Measurements from ENCODE around the gene DNAH2. TPM values are rescaled to one million over a fixed set of nuclear protein-coding genes. Genes with fewer than 3 reads are reported as not detected.

The DNAH2 gene
- total and polyA plus RNA-seq, 2 of the 8 experiments (the other 6 are each of a cell fraction or from before 2014, with no cell fraction given): 0.13 to 0.18 TPM

DNA sequence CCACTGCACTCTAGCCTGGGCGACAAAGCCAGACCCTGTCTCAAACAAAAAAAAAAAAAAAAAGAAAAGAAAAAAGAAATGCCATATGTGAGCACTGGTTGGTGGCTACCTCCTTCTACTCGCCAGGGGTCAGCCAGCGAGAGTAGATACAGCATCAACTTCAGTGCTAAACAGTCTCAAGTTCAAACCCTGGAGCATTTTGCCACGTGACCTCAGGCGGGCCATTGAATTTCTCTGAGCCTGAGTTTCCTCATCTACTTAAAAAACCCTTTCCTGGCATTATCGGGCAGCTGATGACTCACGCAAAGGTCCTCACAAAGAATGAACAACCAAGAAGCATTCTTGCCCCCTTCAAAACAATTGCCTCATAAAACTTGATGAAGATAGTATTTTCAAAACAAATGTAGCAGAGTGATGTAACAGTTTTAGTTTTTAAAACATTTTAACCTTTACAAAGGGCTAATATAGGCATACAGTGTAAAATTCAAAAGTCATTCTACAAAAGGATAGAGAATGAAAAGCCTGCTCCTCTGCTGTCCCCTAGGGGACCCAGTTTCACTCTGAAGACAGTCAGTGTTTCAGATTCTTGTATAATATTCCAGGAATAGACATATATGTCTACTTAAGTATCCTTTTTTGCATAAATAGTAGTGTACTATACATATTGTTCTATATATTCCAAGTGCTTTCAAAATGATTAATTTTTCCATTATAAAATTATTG is 28.4 kb downstream of the DNAH2 start:
- DNase-seq (ENCODE audit: low read depth in 1 of 2, low spot score in 2 of 2) (no peak), FAIRE-seq (no peak)
- Histone ChIP-seq H3K23ac (ENCODE audit: insufficient read length) (no peak overlapping the region), H3K79me1 (ENCODE audit: low read depth, low read length) (no peaks in the 10 kb centered on the region), H3K18ac (ENCODE audit: extremely low read depth, low read length) (no peak overlapping the region), H4K20me1 (replicated peaks in 1 of 2; ENCODE audit: control insufficient read depth in 1 of 2, insufficient read depth in 2 of 2, low read length in 2 of 2) (no peaks in the 10 kb centered on the region), H3K9me3 (ENCODE audit: insufficient read depth in 2 of 2, low read depth in 1 of 2, low read length in 1 of 2) (no peaks in the 10 kb centered on the region), H4K8ac (ENCODE audit: extremely low read depth, insufficient read depth, low read length) (no peak overlapping the region), H2BK120ac (replicated peaks; ENCODE audit: low read depth, low read length) (no peak overlapping the region), H3K36me3 (ENCODE audit: control insufficient read depth in 2 of 4, insufficient read depth in 4 of 4, low read length in 3 of 4) (no peaks in the 10 kb centered on the region), H3K4ac (replicated peaks; ENCODE audit: insufficient read length, low read depth, low read length) (no peak overlapping the region), H2BK15ac (ENCODE audit: low read length) (no peak overlapping the region), H2AK5ac (ENCODE audit: low read depth, low read length) (no peak overlapping the region), H4K91ac (replicated peaks; ENCODE audit: insufficient read length, low read length) (no peak overlapping the region), H3K79me2 (ENCODE audit: control insufficient read depth in 1 of 2, insufficient read depth in 2 of 2, low read length in 2 of 2) (no peaks in the 10 kb centered on the region), H3K14ac (ENCODE audit: insufficient read length) (no peak overlapping the region), H3K4me1 (replicated peaks in 1 of 4; ENCODE audit: control insufficient read depth in 3 of 4, insufficient read depth in 4 of 4, low read length in 3 of 4) (no peaks in the 10 kb centered on the region), H4K5ac (ENCODE audit: insufficient read length, low read depth, low read length) (no peak overlapping the region), H2BK5ac (ENCODE audit: low read depth, low read length) (no peak overlapping the region), H3K4me3 (ENCODE audit: extremely low read depth in 1 of 4, insufficient read depth in 2 of 4, low read depth in 3 of 4, low read length in 4 of 4) (no peak overlapping the region), H2AFZ (ENCODE audit: low read length) (no peak overlapping the region), H2BK12ac (ENCODE audit: low read depth, low read length) (no peak overlapping the region), H2BK20ac (ENCODE audit: low read length) (no peak overlapping the region), H3K56ac (replicated peaks; ENCODE audit: insufficient read length, low read depth, low read length) (no peak overlapping the region), H3K27ac (ENCODE audit: low read depth, low read length) (no peak overlapping the region), H3K27me3 (replicated peaks in 1 of 4; ENCODE audit: control insufficient read depth in 3 of 4, extremely low read depth in 1 of 4, insufficient read depth in 3 of 4, low read length in 3 of 4) (no peaks in the 10 kb centered on the region; a peak in 1 of 7 replicates), H3K4me2 (ENCODE audit: insufficient read depth in 1 of 2, low read depth in 2 of 2, low read length in 2 of 2) (no peak overlapping the region), H3K23me2 (ENCODE audit: low read depth, low read length) (no peaks in the 10 kb centered on the region; the same call in 1 of the 2 replicates), H3K9ac (replicated peaks in 1 of 4; ENCODE audit: extremely low read depth in 1 of 4, low read depth in 3 of 4, low read length in 3 of 4) (no peak overlapping the region)
- WGBS, 2 experiments (ENCODE audit: extremely low coverage in 1 of 2, insufficient coverage in 1 of 2, insufficient read length in 1 of 2, insufficient replicate concordance in 2 of 2, low coverage in 1 of 2, low lambda C conversion rate in 2 of 2, missing lambda C conversion rate in 1 of 2): 77% methylated on average over 7 of the region's 7 CpGs; no CpG with 5 or more reads in 1 of the 2 experiments
- POLR2A ChIA-PET (ENCODE audit: partially characterized antibody): interaction anchor here (0.8 kb wide), 1 partner anchor 15 kb away, joined by 3 read pairs; no protein-coding TSS in a partner anchor
- CTCF ChIA-PET (ENCODE audit: partially characterized antibody): interaction anchor here (0.8 to 3.5 kb wide), 3 partner anchors 10 to 295 kb away, joined by 3 to 26 read pairs (median 4); partner anchors contain the start of gene KDM6B
- TF ChIP-seq GABPA (IDR thresholded peaks at IDR 0.05; ENCODE audit: borderline replicate concordance, insufficient read depth, low read length) (no peak), HDAC6 (IDR thresholded peaks at IDR 0.05; ENCODE audit: low read depth, low read length) (no peak), SAP30 (IDR thresholded peaks at IDR 0.05; ENCODE audit: insufficient read depth, insufficient replicate concordance, low read length) (no peak), JUN (IDR thresholded peaks at IDR 0.05; ENCODE audit: low read depth, low read length) (no peak), TCF12 (IDR thresholded peaks at IDR 0.05; ENCODE audit: low read depth, low read length) (no peak)
